Naive thymus-derived CD8-positive, alpha-beta T cell (primary cell): ENCODE results near the gene CCR5. TPM values are rescaled to one million over a fixed set of nuclear protein-coding genes. Genes with fewer than 3 reads are reported as not detected.

ENCODE experiments used
- ATAC-seq, 2 donors: fragments of 150-1000 bp; cut with Tn5 transposase in 1 of 2; sonication (Bioruptor Pico), chemical (Tn5 transposase) in 1 of 2; 1 replicate in 1 of 2; 2 replicates in 1 of 2; pipeline ENCODE4 v1.10.0; 2021; ENCODE audit warnings: mild to moderate bottlenecking in 2 of 2, moderate library complexity in 2 of 2
- POLR2A ChIA-PET: fragments of 350-600 bp; sonication (Branson Sonifier 250); formaldehyde crosslinking; loops from one replicate; lab custom pipeline; 2021; ENCODE audit warnings: antibody characterized with exemption; lab: Charles Lee
- DNase-seq, 10 donors: peaks; one replicate each; pipeline versions ENCODE4 v3.0.0 to v3.0.0-alpha.2; 2020 to 2022
- H3K27ac Mint-ChIP-seq, 10 donors: one replicate each; pipeline ENCODE4 v1.8.0; 2020 to 2022; ENCODE audit warnings: mild to moderate bottlenecking in 10 of 10, mixed read lengths in 10 of 10, moderate library complexity in 4 of 10, inconsistent platforms in 1 of 10
- H3K27me3 Mint-ChIP-seq, 5 donors: one replicate each; pipeline ENCODE4 v1.8.0; 2021 to 2022; ENCODE audit warnings: mixed read lengths in 5 of 5
- H3K36me3 Mint-ChIP-seq, 3 donors: one replicate each; pipeline ENCODE4 v1.8.0; 2020 to 2022; ENCODE audit warnings: mixed read lengths in 3 of 3, mild to moderate bottlenecking in 2 of 3, inconsistent platforms in 1 of 3
- H3K4me1 Mint-ChIP-seq, 4 donors: one replicate each; pipeline ENCODE4 v1.8.0; 2021 to 2022; ENCODE audit warnings: mixed read lengths in 4 of 4
- H3K4me3 Mint-ChIP-seq, 10 donors: one replicate each; pipeline ENCODE4 v1.8.0; 2020 to 2022; ENCODE audit warnings: mild to moderate bottlenecking in 10 of 10, mixed read lengths in 10 of 10, moderate library complexity in 6 of 10, inconsistent platforms in 1 of 10
- H3K9me3 Mint-ChIP-seq, 9 donors: one replicate each; pipeline ENCODE4 v1.8.0; 2020 to 2022; ENCODE audit warnings: mixed read lengths in 9 of 9, mild to moderate bottlenecking in 3 of 9, inconsistent platforms in 1 of 9, moderate library complexity in 1 of 9
- polyA plus RNA-seq, 3 donors: library from polyadenylated mRNA; unstranded; fragments of 300-500 nt; fragmentation: Illumina TruSeq; gene quantifications; one replicate each; pipeline ENCODE4 v1.2.3, GENCODE V29; 2021
- total RNA-seq, 8 experiments: library from RNA in 2 of 8; stranded (reverse) in 2 of 8; gene quantifications; one replicate each; pipeline ENCODE4 v1.2.3 and lab custom pipeline; 2021 to 2026

Gene CCR5
- total and polyA plus RNA-seq, 5 experiments from 2014 or later, result 0.23 to 4.5 (median 0.37) TPM; not detected in 1

DNA sequence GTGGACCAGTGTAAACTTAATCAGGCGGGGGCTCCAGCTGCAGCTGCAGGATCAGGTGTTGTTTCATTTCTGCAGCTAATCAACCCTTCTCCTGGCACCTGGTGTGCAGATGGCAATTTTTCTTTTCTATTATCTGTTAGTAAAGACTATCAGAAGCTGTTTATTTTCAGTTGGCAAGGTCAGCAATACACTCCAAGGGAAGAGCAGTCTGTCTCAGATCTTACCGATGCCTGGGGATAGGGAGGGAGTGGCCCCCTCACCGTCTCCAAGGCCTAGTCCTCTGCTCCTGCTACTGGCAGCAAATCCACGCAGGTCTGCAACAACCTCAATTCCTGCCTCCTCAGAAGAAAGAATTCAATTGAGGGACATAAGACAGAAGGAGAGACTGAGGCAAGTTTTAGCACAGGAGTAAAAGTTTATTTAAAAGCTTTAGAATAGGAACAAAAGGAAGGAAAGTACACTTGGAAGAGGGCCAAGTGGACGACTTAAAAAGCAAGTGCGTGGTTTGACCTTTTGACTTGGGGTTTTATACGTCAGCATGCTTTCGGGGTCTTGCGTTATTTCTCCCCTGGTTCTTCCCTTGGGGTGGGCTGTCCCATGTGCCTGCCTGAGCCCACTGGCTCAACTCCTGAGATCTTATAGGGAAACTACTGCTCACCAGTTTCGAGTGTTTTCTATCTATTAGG, 45.5 kb downstream of the CCR5 start:
- Mint-ChIP-seq H3K9me3 (no peaks in the 10 kb centered on the region), H3K27me3 (no peaks in the 10 kb centered on the region), H3K36me3 (no peaks in the 10 kb centered on the region), H3K27ac (peak overlapping the region in 3 of 10 donors; percentile 29 to 66 (median 33)), H3K4me3 (peak overlapping the region in 1 of 10 donors; percentile 18), H3K4me1 (peaks cover 3 to 21% (median 13%) of the 10 kb centered on the region in 4 donors)
- DNase-seq (no peak), ATAC-seq (no peak)
- POLR2A ChIA-PET, result no interaction called here

DNA sequence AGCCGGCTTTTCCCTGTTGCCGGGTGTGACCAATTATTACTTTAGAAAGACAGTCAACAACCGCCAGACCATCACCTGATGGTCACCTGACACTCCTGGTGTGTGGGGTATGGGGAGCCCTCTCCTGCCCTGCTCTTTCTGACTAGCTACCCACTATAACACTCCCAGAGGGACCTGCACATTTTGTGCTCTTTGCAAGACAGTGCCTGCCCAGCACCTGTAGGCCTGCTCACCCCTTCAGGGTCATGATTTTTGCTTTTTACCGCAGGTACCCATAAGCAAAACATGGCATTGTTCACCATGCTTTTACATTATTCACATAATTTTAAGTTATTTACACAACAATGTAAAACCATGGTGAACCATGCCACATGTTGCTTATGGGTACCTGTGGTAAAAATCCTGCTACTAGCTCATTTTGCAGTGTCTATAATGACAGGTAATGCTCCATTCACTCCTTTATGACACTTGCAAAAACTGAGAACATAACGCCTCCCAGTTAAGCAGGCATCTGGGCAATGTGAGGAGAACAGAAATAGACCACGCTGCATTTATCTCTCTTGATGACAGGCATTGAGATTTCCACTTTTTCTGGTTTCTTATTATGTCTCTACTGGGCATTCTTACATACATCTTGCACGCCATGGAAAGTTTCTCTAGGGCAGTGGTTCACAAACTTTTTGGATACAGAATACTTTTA, 46.2 kb downstream of the CCR5 start:
- H3K9me3 Mint-ChIP-seq, result no peaks in the 10 kb centered on the region
- ATAC-seq (no peak), DNase-seq (no peak)
- H3K4me3 Mint-ChIP-seq, result peak overlapping the region in 1 of 10 donors; percentile 18
- no peaks in the 10 kb centered on the region for H3K36me3 Mint-ChIP-seq
- no peak overlapping the region for H3K27ac Mint-ChIP-seq
- no peaks in the 10 kb centered on the region for H3K27me3 Mint-ChIP-seq
- H3K4me1 Mint-ChIP-seq, result peaks cover 3 to 21% (median 13%) of the 10 kb centered on the region in 4 donors
- POLR2A ChIA-PET, result no interaction called here

DNA sequence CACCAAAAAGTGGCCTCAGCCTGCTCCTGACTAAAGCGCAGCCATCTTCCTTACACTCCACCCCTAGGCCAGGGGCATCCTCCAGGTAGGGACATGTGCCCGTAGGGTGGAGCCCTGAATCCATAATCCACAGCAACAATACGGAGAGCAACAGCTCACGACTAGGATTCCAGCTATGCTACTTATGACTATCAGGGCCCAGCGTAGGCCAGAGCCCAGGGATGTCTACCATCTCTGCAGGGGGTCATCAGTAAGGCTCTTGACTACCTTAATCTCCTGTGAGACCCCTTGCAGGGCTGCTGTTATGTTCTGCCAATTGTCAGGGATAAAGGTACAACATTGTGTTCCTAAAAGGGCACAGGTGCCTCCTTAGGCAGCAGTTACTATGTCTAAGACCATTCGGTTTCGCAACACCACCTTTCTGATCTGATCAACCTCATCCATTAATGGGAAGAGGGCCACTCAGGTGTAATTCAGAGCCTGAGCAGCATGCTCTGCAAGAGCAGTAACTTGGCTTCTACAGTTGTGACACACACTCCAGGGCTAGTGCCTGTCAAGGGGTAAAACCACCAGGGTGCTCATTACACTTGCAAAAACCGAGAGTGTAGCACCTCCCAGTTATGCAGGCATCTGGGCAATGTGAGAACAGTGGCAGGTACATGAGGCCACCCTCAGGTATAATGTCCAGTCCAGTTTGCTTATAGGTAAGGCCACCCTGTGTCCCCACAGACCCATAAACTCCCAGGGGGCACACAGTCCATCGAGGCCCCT, 47.3 kb downstream of the CCR5 start:
- Mint-ChIP-seq H3K4me3 (peak overlapping the region in 1 of 10 donors; percentile 2), H3K9me3 (no peaks in the 10 kb centered on the region), H3K27me3 (no peaks in the 10 kb centered on the region), H3K4me1 (peaks cover 3 to 21% (median 13%) of the 10 kb centered on the region in 4 donors), H3K27ac (no peak overlapping the region), H3K36me3 (no peaks in the 10 kb centered on the region)
- ATAC-seq (no peak), DNase-seq (no peak)
- POLR2A ChIA-PET, result no interaction called here

DNA sequence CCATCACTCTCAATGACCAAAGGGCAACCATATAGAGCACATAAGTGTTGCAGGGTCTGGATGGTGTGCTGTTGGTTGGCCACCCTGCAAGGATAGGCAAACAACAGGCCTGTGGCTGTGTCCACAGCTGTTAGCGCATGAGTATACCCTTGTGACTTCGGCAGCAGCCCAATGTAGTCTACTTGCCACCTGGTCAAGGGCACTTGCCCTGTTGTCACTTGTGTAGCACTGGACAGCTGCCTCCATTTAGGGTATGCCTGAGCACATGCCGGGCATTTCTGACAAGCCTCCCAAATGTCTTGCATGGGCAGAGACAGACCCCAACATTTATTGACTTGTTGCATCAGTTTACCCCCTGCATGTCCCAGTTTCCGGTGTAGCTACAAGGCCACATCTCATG, 49.1 kb downstream of the CCR5 start:
- H3K36me3 Mint-ChIP-seq, result no peaks in the 10 kb centered on the region
- no peak overlapping the region for H3K27ac Mint-ChIP-seq
- H3K4me3 Mint-ChIP-seq, result no peak overlapping the region
- no peak for DNase-seq
- H3K4me1 Mint-ChIP-seq, result peaks cover 4 to 21% (median 13%) of the 10 kb centered on the region in 4 donors
- POLR2A ChIA-PET, result no interaction called here
- ATAC-seq, result no peak
- H3K9me3 Mint-ChIP-seq, result no peaks in the 10 kb centered on the region
- H3K27me3 Mint-ChIP-seq, result no peaks in the 10 kb centered on the region

DNA sequence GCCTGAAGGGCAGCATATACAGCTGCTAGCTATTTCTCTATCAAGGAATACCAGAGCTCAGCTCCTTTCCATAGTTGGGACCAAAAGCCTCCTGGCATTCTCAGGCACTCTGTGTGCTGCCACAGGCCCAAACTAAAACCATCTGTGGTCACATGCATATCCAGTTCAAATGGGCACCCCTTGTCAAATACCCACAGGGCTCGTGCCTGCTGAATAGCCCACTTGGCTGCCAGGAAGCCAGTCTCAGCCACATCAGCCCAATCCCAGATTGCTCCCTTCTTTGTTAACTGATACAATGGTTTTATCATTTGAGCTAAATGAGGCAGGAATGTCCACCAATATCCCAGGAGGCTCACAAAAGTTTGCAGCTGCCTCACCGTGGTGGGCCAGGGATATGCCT, 50.2 kb downstream of the CCR5 start:
- H3K36me3 Mint-ChIP-seq, result no peaks in the 10 kb centered on the region
- H3K9me3 Mint-ChIP-seq, result no peaks in the 10 kb centered on the region
- H3K4me1 Mint-ChIP-seq, result peaks cover 2 to 13% (median 10%) of the 10 kb centered on the region in 4 donors
- no peak for DNase-seq
- H3K27me3 Mint-ChIP-seq, result no peaks in the 10 kb centered on the region
- ATAC-seq, result no peak
- POLR2A ChIA-PET, result interaction anchor here (0.9 kb wide), 1 partner anchor 13 kb away, joined by 3 read pairs; no protein-coding TSS in a partner anchor
- H3K4me3 Mint-ChIP-seq, result no peak overlapping the region
- H3K27ac Mint-ChIP-seq, result no peak overlapping the region

DNA sequence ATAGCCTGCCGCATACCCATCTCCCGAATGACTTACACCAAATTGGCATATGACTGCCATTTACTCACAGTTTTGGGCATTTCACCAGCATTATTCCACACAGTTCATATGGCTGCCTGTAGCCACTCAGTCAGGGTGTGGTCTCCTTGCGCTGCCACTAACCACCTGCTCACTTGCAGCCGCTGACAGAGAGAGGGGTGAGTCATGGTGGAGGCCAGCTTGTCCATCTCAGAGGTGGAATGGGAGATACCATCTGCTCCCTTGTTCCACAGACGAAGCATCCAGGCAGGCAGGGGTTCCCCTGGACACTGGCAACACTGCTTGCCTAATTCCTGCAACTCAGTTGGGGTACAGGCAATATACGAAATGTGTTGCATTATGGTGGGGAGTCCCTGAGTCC, 51.9 kb downstream of the CCR5 start:
- no peak for ATAC-seq

DNA sequence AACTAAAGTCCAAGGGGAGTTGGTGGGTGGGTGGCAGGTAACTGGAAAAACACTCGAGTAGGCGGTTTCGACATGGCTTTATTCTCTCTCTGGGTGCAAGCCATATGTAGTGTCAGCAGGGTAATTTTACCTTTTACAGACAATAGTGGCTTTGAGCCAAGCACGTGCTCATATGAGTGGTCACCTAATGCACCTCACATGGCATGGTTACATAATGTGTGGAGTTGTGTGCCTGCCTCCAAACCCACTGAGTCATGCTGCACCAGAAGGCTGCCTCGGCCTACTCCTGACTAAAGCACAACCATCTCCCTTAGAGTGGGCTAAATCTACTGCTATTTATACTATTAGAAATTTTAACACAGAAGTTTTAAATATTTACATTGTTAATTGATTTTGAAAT, 52.8 kb downstream of the CCR5 start:
- DNase-seq (no peak), ATAC-seq (no peak)
- H3K4me3 Mint-ChIP-seq, result no peak overlapping the region
- no peaks in the 10 kb centered on the region for H3K27me3 Mint-ChIP-seq
- H3K36me3 Mint-ChIP-seq, result no peaks in the 10 kb centered on the region
- H3K27ac Mint-ChIP-seq, result peak overlapping the region in 1 of 10 donors; percentile 32
- peaks cover 6 to 11% (median 8%) of the 10 kb centered on the region in 4 donors for H3K4me1 Mint-ChIP-seq
- POLR2A ChIA-PET, result no interaction called here
- no peaks in the 10 kb centered on the region for H3K9me3 Mint-ChIP-seq

More for the DNA sequence above, 51.9 kb downstream of the CCR5 start:
- Mint-ChIP-seq H3K9me3 (no peaks in the 10 kb centered on the region), H3K36me3 (no peaks in the 10 kb centered on the region), H3K27me3 (no peaks in the 10 kb centered on the region), H3K4me3 (no peak overlapping the region), H3K4me1 (peaks cover 6 to 11% (median 8%) of the 10 kb centered on the region in 4 donors), H3K27ac (no peak overlapping the region)
- POLR2A ChIA-PET, result no interaction called here
- no peak for DNase-seq

Other genes with a start within 250 kb of the CCR5 start
- under 1 TPM; 0.55 to 0.94 TPM for gene CCR1, start 162.6 kb upstream of the CCR5 start, total RNA-seq
- gene CCR1, start 162.6 kb upstream of the CCR5 start, polyA plus RNA-seq, result 1 to 10 TPM in 1 of 3 donors, under 1 TPM in 1, not detected in 1; 0.11 to 2.0 TPM
- gene CCR3, start 128.5 kb upstream of the CCR5 start, total RNA-seq, result not detected
- gene CCR3, start 128.5 kb upstream of the CCR5 start, polyA plus RNA-seq, result not detected
- gene CCR2, start 16.8 kb upstream of the CCR5 start, total RNA-seq, result under 1 TPM in 1 of 2 experiments, not detected in 1; 0.16 TPM
- under 1 TPM in 2 of 3 donors, not detected in 1; 0.42 to 0.56 TPM for gene CCR2, start 16.8 kb upstream of the CCR5 start, polyA plus RNA-seq
- 1 to 10 TPM; 1.5 to 2.8 TPM for gene CCRL2, start 36.3 kb downstream of the CCR5 start, total RNA-seq
- gene CCRL2, start 36.3 kb downstream of the CCR5 start, polyA plus RNA-seq, result 1 to 10 TPM in 2 of 3 donors, not detected in 1; 1.1 to 1.2 TPM
- not detected for gene LTF, start 94.0 kb downstream of the CCR5 start, total RNA-seq
- not detected for gene LTF, start 94.0 kb downstream of the CCR5 start, polyA plus RNA-seq
- gene RTP3, start 127.0 kb downstream of the CCR5 start, total RNA-seq, result not detected
- not detected for gene RTP3, start 127.0 kb downstream of the CCR5 start, polyA plus RNA-seq
- gene LRRC2, start 195.4 kb downstream of the CCR5 start, total RNA-seq, result under 1 TPM; 0.26 to 0.33 TPM
- gene LRRC2, start 195.4 kb downstream of the CCR5 start, polyA plus RNA-seq, result not detected
- gene FAM240A, start 241.6 kb downstream of the CCR5 start, total RNA-seq, result not detected
- not detected for gene FAM240A, start 241.6 kb downstream of the CCR5 start, polyA plus RNA-seq